GM19240 (cell line): ENCODE data around the gene PDE3A.
"Not testable (repeated sequence)": the region's sequence is repeated elsewhere in the genome, so short reads cannot be mapped to it uniquely, and the experiment has no call there.

Experiments
- DNase-seq: peaks from one replicate; pipeline ENCODE4 v3.0.0; 2011; ENCODE audit warnings: low spot score; ENCODE audit not compliant: insufficient read length

PDE3A gene

GRCh38 chr12:20368114-20368650 is at the start of gene PDE3A:
TSS of gene PDE3A (plus strand) at chr12:20368537. CDS start at chr12:20369285, 748 bp downstream.
- no peak for DNase-seq

DNA sequence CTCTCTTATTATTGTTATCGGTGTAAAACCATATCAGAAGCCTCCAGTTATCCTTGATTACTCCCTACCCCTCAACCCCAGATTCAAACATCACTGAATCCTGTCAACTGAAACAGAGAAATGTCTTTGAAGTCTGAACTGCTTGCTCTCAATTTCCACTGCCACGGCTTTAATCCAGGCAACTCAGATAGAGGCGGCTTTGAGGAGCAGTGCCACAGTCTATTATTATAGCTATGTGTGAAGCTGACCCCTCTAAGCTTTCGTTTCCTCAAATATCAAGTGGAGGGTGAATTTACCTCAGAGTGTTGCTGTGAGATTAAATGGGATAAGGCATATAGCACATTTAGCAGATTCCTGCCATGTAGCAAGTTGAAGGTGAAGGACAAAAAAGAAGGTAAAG is 49.0 kb upstream of the PDE3A start:
- DNase-seq, result no peak

GRCh38 chr12:20320552-20320951 is 47.8 kb upstream of the PDE3A start:
- DNase-seq, result no peak

DNA sequence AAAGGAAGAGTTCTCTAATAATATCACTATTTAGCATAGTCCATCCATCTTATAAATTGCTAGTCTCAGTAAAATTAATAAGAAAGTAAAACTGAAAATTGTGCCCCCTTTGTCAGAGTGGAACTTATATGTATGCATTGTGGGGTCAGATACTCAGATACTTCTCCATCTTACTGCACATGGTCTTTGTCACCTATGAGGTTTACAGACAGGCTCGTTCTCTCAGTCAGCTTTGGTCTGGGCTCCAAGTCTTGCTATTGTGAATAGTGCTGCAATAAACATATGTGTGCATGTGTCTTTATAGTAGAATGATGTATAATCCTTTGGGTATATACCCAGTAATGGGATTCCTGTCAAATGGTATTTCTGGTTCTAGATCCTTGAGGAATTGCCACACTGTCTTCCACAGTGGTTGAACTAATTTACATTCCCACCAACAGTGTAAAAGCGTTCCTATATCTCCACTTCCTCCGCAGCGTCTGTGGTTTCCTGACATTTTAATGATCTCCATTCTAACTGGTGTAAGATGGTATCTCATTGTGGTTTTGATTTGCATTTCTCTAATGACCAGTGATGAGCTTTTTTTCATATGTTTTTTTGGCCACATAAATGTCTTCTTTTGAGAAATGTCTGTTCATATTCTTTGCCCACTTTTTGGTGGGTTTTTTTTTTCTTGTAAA is 37.4 kb upstream of the PDE3A start:
- not testable (repeated sequence) for DNase-seq

GRCh38 chr12:20339060-20339459 is 29.3 kb upstream of the PDE3A start:
- no peak for DNase-seq

- DNase-seq, result no peak
Observed at GRCh38 chr12:20342111-20342510, 26.2 kb upstream of the PDE3A start.

DNA sequence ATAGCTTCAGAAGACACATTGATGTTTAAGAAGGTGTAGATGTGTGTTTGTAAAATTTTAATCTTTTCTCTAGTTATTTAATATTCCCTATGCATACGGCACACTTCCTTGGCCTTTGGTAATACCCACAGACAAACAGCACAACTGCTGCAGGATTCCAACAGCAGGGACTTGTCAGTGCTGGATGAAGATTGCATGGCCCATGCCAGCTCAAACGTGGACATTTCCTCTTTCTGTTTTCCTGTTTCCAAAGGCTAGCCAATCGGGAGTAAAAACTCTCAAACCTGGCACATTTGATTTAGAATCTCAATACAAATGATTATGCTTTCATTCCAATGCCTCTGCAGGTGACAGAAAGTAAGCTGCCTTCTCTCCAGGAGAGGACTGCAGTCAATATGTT is 22.5 kb upstream of the PDE3A start:
- DNase-seq, result no peak

GRCh38 chr12:20350026-20350425 is 18.3 kb upstream of the PDE3A start:
- DNase-seq, result no peak

GRCh38 chr12:20350495-20350894 is 17.8 kb upstream of the PDE3A start:
- DNase-seq, result no peak

DNA sequence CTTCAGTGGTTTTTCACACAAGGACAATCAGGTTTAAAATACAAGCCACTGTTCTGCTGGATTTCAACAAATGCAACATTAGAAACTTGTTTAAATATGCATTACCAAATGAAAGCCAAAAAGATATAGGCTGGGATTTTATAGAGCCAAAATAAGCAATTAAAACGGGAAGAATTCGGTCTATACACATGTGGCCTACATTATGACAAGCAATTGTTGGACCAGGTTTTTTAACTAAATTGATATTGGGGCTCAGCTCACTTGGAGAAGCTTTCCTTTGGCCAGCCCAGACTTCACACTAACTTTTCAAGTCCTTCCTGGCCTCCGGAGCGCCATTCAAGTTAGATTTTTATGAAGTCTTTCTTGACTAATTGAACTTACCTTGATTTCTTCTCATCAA is 16.9 kb upstream of the PDE3A start:
- DNase-seq, result no peak

DNA sequence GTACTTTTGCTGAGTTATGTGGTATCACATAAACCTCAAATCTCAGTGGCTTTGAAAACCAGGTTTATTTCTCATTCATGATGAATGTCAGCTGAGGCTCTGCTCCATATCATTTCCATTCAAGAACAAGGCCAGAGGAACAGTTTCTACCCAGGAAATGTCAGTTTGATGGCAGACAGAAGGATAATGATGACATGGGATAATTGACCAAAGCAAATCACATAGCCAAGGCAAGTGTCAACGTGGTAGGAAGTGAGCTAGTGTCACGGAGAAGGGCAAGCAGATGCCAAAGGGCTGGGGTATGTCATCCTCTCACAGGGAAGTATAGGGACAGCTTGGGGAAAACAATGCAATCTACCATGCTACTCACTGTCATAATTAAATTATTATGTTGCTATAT is 12.3 kb upstream of the PDE3A start:
- no peak for DNase-seq

GRCh38 chr12:20360407-20360806 is 7.9 kb upstream of the PDE3A start:
- no peak for DNase-seq

- DNase-seq, result no peak
Observed at GRCh38 chr12:20361416-20361815, 6.9 kb upstream of the PDE3A start.

DNA sequence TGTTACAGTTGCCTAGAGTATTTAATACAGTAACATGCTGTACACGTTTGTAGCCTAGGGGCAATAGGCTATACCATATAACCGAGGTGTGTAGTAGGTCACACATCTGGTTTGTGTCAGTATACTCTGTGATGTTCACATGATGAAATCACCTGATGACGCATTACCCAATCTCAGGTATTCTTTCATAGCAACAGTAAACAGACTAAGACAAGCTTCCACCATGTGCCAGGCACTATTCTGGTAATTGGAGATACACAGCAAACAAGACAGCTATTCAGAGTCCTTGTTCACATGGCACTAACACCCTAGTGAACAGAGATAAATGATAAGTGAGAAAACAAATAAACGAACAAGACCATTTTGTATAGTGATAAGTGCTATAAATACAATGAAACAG is 3.8 kb upstream of the PDE3A start:
- DNase-seq, result no peak

- no peak for DNase-seq
Observed at GRCh38 chr12:20366776-20367409, 1.4 kb upstream of the PDE3A start.

DNA sequence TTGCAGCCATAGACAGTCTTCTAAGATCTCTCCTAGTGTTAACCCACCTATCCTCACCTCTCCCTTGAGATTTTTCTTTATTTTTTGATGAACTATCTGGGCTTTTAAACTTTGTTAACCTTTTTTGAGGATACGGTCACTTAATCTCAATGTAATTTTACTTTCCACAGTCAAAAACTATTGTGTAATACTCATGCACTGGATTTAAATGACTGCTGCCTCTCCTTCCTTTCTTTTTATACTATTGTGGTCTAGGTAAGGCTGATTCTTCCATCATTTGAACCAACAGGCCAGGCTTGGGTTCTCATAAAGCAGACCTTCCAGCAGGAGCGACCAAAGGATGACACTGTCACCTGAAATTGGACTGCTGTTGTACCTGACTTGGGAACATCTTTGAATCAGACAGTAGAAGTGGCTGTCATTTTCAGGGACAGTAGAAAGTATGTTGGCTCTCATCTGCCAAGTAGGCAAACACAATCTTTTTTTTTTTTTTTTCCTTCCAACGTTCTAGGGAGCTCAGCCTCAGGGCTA is 689 bp upstream of the PDE3A start:
- DNase-seq, result no peak

GRCh38 chr12:20368651-20369304 is 441 bp downstream of the PDE3A start:
- no peak for DNase-seq

GRCh38 chr12:20369305-20370013 is 1.1 kb downstream of the PDE3A start:
- DNase-seq, result no peak

DNA sequence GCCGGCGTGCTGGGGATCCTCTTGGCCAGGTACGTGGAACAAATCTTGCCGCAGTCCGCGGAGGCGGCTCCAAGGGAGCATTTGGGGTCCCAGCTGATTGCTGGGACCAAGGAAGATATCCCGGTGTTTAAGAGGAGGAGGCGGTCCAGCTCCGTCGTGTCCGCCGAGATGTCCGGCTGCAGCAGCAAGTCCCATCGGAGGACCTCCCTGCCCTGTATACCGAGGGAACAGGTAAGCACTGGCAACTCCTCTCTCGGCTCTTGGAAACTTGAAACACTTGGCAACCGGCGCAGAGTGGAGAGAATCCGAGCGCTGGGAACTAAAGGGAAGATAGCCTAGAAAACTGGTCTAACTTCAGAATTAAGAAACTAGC is 1.7 kb downstream of the PDE3A start:
- no peak for DNase-seq

DNA sequence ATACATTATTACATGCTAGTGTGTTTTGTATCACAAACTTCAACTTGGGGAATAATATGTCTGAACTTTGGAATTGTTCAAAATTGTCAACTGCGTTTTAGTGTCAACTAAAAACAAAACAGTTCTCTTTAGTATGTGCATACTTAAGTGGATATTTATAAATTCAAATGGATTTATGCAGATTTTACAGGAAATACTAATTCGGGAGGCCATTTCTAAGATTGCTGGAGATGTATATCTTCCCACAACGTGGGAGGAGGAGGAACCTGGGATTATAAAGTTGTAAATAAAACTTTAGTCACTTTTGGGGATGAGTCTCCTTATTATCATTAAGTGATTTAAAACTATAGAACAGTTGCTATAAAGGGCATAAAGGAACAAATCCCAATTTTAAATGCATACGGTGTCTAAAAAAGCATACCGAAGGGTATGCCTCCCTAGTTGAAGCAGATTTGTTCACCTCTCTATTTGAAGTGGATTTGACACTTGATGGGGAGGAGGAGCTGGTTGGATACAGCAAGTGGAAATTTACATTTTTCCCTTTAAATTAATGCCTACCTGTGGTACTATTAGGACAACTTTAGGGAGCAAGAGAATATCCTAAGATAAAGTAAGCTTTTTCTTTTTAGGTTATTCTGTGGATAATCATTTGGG is 2.7 kb downstream of the PDE3A start:
- no peak for DNase-seq
